ENCODE data around the gene OTUD1.

- TF ChIP-seq, protein P1, sequence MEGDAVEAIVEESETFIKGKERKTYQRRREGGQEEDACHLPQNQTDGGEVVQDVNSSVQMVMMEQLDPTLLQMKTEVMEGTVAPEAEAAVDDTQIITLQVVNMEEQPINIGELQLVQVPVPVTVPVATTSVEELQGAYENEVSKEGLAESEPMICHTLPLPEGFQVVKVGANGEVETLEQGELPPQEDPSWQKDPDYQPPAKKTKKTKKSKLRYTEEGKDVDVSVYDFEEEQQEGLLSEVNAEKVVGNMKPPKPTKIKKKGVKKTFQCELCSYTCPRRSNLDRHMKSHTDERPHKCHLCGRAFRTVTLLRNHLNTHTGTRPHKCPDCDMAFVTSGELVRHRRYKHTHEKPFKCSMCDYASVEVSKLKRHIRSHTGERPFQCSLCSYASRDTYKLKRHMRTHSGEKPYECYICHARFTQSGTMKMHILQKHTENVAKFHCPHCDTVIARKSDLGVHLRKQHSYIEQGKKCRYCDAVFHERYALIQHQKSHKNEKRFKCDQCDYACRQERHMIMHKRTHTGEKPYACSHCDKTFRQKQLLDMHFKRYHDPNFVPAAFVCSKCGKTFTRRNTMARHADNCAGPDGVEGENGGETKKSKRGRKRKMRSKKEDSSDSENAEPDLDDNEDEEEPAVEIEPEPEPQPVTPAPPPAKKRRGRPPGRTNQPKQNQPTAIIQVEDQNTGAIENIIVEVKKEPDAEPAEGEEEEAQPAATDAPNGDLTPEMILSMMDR (IDR thresholded peaks at IDR 0.05; ENCODE audit: low read length) = no peak
- TF ChIP-seq EZH2 (IDR thresholded peaks at IDR 0.05; ENCODE audit: borderline replicate concordance, low read length) = no peak
Measured at GRCh38 chr10:23438547-23439451, at the start of gene OTUD1.

Measured in OCI-LY1 (cell line).